ENCODE data around the gene ZNF225.
A peak's percentile ranks its signal among the peaks of the same experiment; 100 is the strongest.
"Not testable (repeated sequence)": the region's sequence is repeated elsewhere in the genome, so short reads cannot be mapped to it uniquely, and the experiment has no call there.

The ZNF225 gene

GRCh38 chr19:44111910-44112463 is 1.2 kb upstream of the ZNF225 start:
- Mint-ChIP-seq H3K27ac (peak overlapping the region; percentile 88 to 95 (median 95)), H3K4me1 (peaks cover 12% of the 10 kb centered on the region), H3K4me3 (peak overlapping the region; percentile 98), H3K27me3 (ENCODE audit: low read depth) (no peaks in the 10 kb centered on the region), H3K9me3 (peaks cover 35% of the 10 kb centered on the region), H3K36me3 (ENCODE audit: low read depth) (peaks cover 63% of the 10 kb centered on the region)
- no peak for TF ChIP-seq CTCF (IDR thresholded peaks at IDR 0.05; ENCODE audit: unreplicated experiment in 3 of 3)

GRCh38 chr19:44112802-44113137 is 429 bp upstream of the ZNF225 start:
- TF ChIP-seq CTCF (IDR thresholded peaks at IDR 0.05; ENCODE audit: unreplicated experiment in 3 of 3) = no peak
- Mint-ChIP-seq H3K27ac (peak overlapping the region; percentile 88 to 95 (median 95)), H3K4me3 (peak overlapping the region; percentile 98), H3K9me3 (peaks cover 27% of the 10 kb centered on the region), H3K27me3 (ENCODE audit: low read depth) (no peaks in the 10 kb centered on the region), H3K36me3 (ENCODE audit: low read depth) (peaks cover 61% of the 10 kb centered on the region), H3K4me1 (peaks cover 12% of the 10 kb centered on the region)

GRCh38 chr19:44113784-44114390 is 688 bp downstream of the ZNF225 start:
- H3K27me3 Mint-ChIP-seq (ENCODE audit: low read depth) = no peaks in the 10 kb centered on the region
- H3K27ac Mint-ChIP-seq = peak overlapping the region; percentile 88 to 95 (median 95)
- peaks cover 20% of the 10 kb centered on the region for H3K9me3 Mint-ChIP-seq
- peaks cover 59% of the 10 kb centered on the region for H3K36me3 Mint-ChIP-seq (ENCODE audit: low read depth)
- H3K4me3 Mint-ChIP-seq = peak overlapping the region; percentile 98
- no peak for TF ChIP-seq CTCF (IDR thresholded peaks at IDR 0.05; ENCODE audit: unreplicated experiment in 3 of 3)
- peaks cover 12% of the 10 kb centered on the region for H3K4me1 Mint-ChIP-seq

DNA sequence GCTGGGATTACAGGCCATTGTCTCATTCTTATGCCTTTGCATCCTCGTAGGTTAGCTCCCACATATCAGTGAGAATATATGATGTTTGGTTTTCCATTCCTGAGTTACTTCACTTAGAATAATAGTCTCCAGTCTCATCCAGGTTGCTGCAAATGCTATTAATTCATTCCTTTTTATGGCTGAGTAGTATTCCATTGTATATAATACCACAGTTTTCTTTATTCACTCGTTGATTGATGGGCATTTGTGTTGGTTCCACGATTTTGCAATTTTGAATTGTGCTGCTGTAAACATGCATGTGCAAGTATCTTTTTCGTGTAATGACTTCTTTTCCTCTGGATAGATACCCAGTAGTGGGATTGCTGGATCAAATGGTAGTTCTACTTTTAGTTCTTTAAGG is 8.0 kb downstream of the ZNF225 start:
- H3K36me3 Mint-ChIP-seq (ENCODE audit: low read depth) = peaks cover 91% of the 10 kb centered on the region
- not testable (repeated sequence) for H3K27me3 Mint-ChIP-seq (ENCODE audit: low read depth); H3K27ac Mint-ChIP-seq; H3K4me3 Mint-ChIP-seq; H3K4me1 Mint-ChIP-seq
- peaks cover 49% of the 10 kb centered on the region for H3K9me3 Mint-ChIP-seq

DNA sequence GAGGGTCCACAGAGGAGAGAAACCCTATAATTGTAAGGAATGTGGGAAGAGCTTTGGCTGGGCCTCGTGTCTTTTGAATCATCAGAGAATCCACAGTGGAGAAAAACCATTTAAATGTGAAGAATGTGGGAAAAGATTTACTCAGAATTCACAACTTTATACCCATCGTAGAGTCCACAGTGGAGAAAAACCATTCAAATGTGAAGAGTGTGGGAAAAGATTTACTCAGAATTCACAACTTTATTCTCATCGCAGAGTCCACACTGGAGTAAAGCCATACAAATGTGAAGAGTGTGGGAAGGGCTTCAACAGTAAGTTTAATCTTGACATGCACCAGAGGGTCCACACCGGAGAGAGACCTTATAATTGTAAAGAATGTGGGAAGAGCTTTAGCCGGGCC is 18.8 kb downstream of the ZNF225 start:
- Mint-ChIP-seq H3K9me3 (peaks cover 41% of the 10 kb centered on the region), H3K4me3 (no peak overlapping the region), H3K27me3 (ENCODE audit: low read depth) (no peaks in the 10 kb centered on the region), H3K27ac (no peak overlapping the region), H3K36me3 (ENCODE audit: low read depth) (peaks cover 14% of the 10 kb centered on the region), H3K4me1 (no peaks in the 10 kb centered on the region)
- no peak for TF ChIP-seq CTCF (IDR thresholded peaks at IDR 0.05; ENCODE audit: unreplicated experiment in 3 of 3)

DNA sequence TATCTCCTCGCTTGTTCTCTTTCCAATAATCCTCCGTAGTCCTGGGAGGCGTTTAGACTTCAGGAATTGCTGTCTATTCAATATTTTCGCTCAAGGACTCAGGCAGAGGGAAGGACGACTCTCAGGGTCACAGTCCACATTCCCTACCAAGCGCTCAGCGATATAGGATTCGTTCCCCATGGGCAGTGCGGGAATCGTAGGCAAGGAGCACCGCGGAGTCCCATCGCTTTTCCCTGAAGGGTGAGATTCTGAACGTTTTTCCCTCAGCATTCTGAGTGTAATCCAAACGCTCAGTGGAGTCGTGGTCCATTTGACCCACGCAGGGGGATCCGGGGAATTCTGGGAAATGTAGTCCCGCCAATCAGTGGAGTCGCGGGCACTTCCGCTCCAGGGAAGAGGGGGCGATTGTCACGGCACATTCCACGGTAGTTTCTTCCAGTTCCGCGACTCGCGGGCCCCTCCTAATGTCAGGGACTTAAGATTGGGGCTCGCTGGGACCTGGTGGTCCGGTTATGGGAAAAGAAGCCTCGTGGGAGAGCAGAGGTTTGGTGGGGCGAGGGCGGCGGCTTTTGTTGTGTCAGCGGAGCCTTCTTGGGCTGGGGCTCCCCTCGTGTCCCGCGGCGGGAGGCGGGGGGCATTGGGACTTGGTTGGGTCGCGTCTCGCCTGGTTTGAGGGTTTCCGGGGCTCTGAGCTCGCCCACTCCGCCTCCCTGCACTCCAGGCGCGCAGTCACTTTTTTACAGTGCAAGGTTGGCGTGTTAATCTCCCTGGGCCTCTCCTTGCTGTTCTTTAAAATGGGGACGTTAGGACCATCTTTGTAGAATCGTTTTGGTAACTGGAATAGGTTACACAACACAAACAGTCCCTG is 28.2 kb downstream of the ZNF225 start, which contains the start of gene ZNF234:
Gene ZNF234 (plus strand): TSS at position 364 of the 868 bp plus-strand sequence. CDS start 3,079 bp downstream, outside the sequence.
- peak within 1 kb of the TSS; percentile 94 to 95 (median 94) for H3K4me3 Mint-ChIP-seq
- H3K9me3 Mint-ChIP-seq = peaks cover 14% of the 10 kb centered on the region
- peaks cover 29% of the 10 kb centered on the region for H3K36me3 Mint-ChIP-seq (ENCODE audit: low read depth)
- peak within 1 kb of the TSS; percentile 86 to 95 (median 91) for H3K27ac Mint-ChIP-seq
- H3K27me3 Mint-ChIP-seq (ENCODE audit: low read depth) = no peaks in the 10 kb centered on the region
- peaks cover 33% of the 10 kb centered on the region for H3K4me1 Mint-ChIP-seq
- TF ChIP-seq CTCF (IDR thresholded peaks at IDR 0.05; ENCODE audit: unreplicated experiment in 3 of 3) = no peak

All from nephron (organoid).